HPDE6-E6E7 (cell line): ENCODE data around the gene SYCP3.

Experiments
- DNase-seq: peaks from one replicate; pipeline ENCODE4 v3.0.0; 2011; ENCODE audit warnings: missing footprints; ENCODE audit errors: extremely low spot score

Gene SYCP3

DNA sequence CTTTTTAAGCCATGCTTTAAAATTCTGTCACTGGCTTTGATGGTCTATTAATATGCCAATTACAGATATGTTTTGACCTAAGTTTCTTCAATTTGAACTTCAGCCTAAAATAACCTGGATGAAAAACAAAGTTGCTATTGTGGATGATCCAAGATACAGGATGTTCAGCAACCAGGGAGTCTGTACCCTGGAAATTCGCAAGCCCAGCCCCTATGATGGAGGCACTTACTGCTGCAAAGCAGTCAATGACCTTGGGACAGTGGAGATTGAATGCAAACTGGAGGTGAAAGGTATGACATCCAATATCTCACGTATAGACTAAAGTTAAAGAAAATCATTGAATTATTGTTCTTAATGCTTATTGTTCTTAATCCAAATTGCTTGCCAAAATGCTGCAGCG, 59.0 kb downstream of the SYCP3 start:
- DNase-seq = no peak
